Measurements from ENCODE around the gene LRP2BP. TPM values are rescaled to one million over a fixed set of nuclear protein-coding genes. Genes with fewer than 3 reads are reported as not detected.

LRP2BP gene
- total and polyA plus RNA-seq, 2 of the 13 experiments (the other 11 are each of a cell fraction or from before 2014, with no cell fraction given): 0.22 to 0.29 TPM

GRCh38 chr4:185425647-185426352 lies 30.1 kb upstream of the LRP2BP start, which contains the start of gene UFSP2 (continued):
- peak; percentile 72; the same call in 1 of the 2 replicates for TF ChIP-seq ZNF501 (CRISPR knock-in tag; IDR thresholded peaks at IDR 0.05)
- TF ChIP-seq ZNF180 (CRISPR knock-in tag; IDR thresholded peaks at IDR 0.05; ENCODE audit: borderline replicate concordance, low read depth): 0 out of 2 replicates have a peak, but pooled peaks have one; percentile 25
- TF ChIP-seq KLF11 (CRISPR knock-in tag; IDR thresholded peaks at IDR 0.05): no peak
- TF ChIP-seq ZNF318 (CRISPR knock-in tag; IDR thresholded peaks at IDR 0.05): 0 out of 2 replicates have a peak, but pooled peaks have one; percentile 43
- peak; percentile 40; the same call in 1 of the 2 replicates for TF ChIP-seq ZNF580 (CRISPR knock-in tag; IDR thresholded peaks at IDR 0.05; ENCODE audit: borderline replicate concordance, low read depth)
- TF ChIP-seq ETS1 (CRISPR knock-in tag; IDR thresholded peaks at IDR 0.05): no peak
- peak; percentile 86; the same call in 1 of the 2 replicates for TF ChIP-seq ZNF607 (CRISPR knock-in tag; IDR thresholded peaks at IDR 0.05; ENCODE audit: borderline replicate concordance)
- peak; percentile 80 for TF ChIP-seq RBM22 (optimal IDR thresholded peaks at IDR 0.05; ENCODE audit: low read length)
- no peak for TF ChIP-seq PRDM4 (CRISPR knock-in tag; IDR thresholded peaks at IDR 0.05; ENCODE audit: borderline replicate concordance)
- TF ChIP-seq BATF2 (CRISPR knock-in tag; IDR thresholded peaks at IDR 0.05): 0 out of 2 replicates have a peak, but pooled peaks have one; percentile 24
- peak; percentile 78; the same call in 1 of the 2 replicates for TF ChIP-seq ZNF563 (CRISPR knock-in tag; IDR thresholded peaks at IDR 0.05)
- TF ChIP-seq BCL3 (CRISPR knock-in tag; IDR thresholded peaks at IDR 0.05): peak; percentile 67; the same call in 1 of the 2 replicates
- peak; percentile 80; the same call in 1 of the 2 replicates for TF ChIP-seq ZNF350 (CRISPR knock-in tag; IDR thresholded peaks at IDR 0.05; ENCODE audit: borderline replicate concordance, low read depth)

Data from HepG2 (cell line).